HG02943 (cell line): Measurements from ENCODE around the gene CEBPE.

Experiments used
- ATAC-seq: cut with Tn5 transposase; IDR thresholded peaks from one replicate; pipeline ENCODE4 v1.9.1; 2021; ENCODE audit warnings: mild to moderate bottlenecking, low read depth, moderate library complexity; ENCODE audit not compliant: unreplicated experiment

CEBPE gene

GRCh38 chr14:23145794-23146350, 26.8 kb upstream of the CEBPE start:
- ATAC-seq, result no peak

GRCh38 chr14:23143911-23144310, 24.9 kb upstream of the CEBPE start:
- ATAC-seq, result no peak

- no peak for ATAC-seq
These were observed 23.8 kb upstream of the CEBPE start for GRCh38 chr14:23142826-23143225.

- no peak for ATAC-seq
These were observed 22.8 kb upstream of the CEBPE start for GRCh38 chr14:23141706-23142444.

GRCh38 chr14:23140371-23140770, 21.3 kb upstream of the CEBPE start:
- no peak for ATAC-seq

- no peak for ATAC-seq
These were observed 20.8 kb upstream of the CEBPE start for GRCh38 chr14:23139874-23140273.

GRCh38 chr14:23137813-23138535, 18.9 kb upstream of the CEBPE start:
- no peak for ATAC-seq

- no peak for ATAC-seq
These were observed 18.2 kb upstream of the CEBPE start for GRCh38 chr14:23137192-23137812.

- no peak for ATAC-seq
These were observed 17.6 kb upstream of the CEBPE start for GRCh38 chr14:23136566-23137133.

- no peak for ATAC-seq
These were observed 13.9 kb upstream of the CEBPE start for GRCh38 chr14:23132970-23133369.

- ATAC-seq, result no peak
These were observed 12.4 kb upstream of the CEBPE start for GRCh38 chr14:23131482-23131881.

GRCh38 chr14:23130871-23131270, 11.8 kb upstream of the CEBPE start:
- no peak for ATAC-seq

GRCh38 chr14:23129759-23130316, 10.8 kb upstream of the CEBPE start:
- ATAC-seq, result no peak

GRCh38 chr14:23128969-23129758, 10.1 kb upstream of the CEBPE start:
- no peak for ATAC-seq

- ATAC-seq, result no peak
These were observed 8.8 kb upstream of the CEBPE start for GRCh38 chr14:23127861-23128260.

GRCh38 chr14:23126548-23127278, 7.7 kb upstream of the CEBPE start:
- no peak for ATAC-seq

- ATAC-seq, result no peak
These were observed 7.0 kb upstream of the CEBPE start for GRCh38 chr14:23125933-23126524.

- ATAC-seq, result no peak
These were observed 6.0 kb upstream of the CEBPE start for GRCh38 chr14:23125011-23125410.
